Measurements from ENCODE around the gene RTL1.
A peak's percentile ranks its signal among the peaks of the same experiment; 100 is the strongest.

DNA sequence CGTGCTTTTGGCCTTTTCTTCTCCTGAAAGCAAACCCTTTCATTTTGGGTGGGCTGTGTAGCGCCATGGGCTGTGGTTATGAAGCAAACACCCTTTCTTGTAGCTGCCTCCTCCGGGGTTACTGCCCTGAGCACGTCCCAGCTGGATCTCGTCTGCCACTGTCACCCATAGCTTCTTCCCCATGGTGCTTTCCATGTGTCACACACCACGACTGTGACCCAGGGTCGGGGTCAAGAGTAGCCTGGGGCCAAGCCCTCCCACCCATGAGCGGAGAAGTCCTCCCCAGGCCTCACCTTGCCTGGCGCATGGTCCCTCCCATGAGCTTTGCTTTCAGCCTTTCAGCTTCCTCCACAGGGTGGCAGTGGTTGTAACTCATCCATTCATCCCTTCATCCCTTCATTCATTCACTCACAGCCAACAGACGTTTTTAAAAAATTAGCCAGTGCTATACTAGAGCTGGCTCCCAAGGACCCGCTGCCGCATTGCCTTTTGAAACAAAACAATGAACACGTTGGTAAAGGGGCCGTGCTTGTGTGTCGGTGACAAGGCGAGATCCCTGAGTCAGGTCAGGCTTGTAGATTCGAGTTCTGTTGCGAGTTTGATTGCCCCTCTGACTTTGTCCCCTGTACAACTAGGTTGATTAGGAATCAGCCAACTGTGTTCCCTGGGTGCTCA, 48.1 kb downstream of the RTL1 start:
- no peak for TF ChIP-seq EZH2 (IDR thresholded peaks at IDR 0.05; ENCODE audit: low read length, unreplicated experiment)
- TF ChIP-seq, protein P1, sequence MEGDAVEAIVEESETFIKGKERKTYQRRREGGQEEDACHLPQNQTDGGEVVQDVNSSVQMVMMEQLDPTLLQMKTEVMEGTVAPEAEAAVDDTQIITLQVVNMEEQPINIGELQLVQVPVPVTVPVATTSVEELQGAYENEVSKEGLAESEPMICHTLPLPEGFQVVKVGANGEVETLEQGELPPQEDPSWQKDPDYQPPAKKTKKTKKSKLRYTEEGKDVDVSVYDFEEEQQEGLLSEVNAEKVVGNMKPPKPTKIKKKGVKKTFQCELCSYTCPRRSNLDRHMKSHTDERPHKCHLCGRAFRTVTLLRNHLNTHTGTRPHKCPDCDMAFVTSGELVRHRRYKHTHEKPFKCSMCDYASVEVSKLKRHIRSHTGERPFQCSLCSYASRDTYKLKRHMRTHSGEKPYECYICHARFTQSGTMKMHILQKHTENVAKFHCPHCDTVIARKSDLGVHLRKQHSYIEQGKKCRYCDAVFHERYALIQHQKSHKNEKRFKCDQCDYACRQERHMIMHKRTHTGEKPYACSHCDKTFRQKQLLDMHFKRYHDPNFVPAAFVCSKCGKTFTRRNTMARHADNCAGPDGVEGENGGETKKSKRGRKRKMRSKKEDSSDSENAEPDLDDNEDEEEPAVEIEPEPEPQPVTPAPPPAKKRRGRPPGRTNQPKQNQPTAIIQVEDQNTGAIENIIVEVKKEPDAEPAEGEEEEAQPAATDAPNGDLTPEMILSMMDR (conservative IDR thresholded peaks at IDR 0.05; ENCODE audit: low read depth, low read length) = peak; percentile 60
- no peak for TF ChIP-seq EZH2phosphoT487 (IDR thresholded peaks at IDR 0.05; ENCODE audit: borderline replicate concordance, low read length)

All from PC-3 (cell line).